Esophagus squamous epithelium (tissue), 4 donors: ENCODE results near the gene SPINT1.

ENCODE experiments used
- POLR2A ChIP-seq, 4 donors: fragments of 450-650 bp; IDR thresholded peaks; one replicate each; pipeline ENCODE4 v1.6.1; 2017; ENCODE audit warnings: antibody characterized with exemption in 4 of 4, mild to moderate bottlenecking in 4 of 4, moderate library complexity in 3 of 4
- TF ChIP-seq, protein P1 (sequence below), 6 experiments: fragments of 450-650 bp in 4 of 6; fragments of 200-600 bp in 2 of 6; sonication (generic) in 2 of 6; IDR thresholded peaks; one replicate each; pipeline ENCODE4 v1.5.1; 2016 to 2019; ENCODE audit warnings: antibody characterized with exemption in 6 of 6, mild to moderate bottlenecking in 4 of 6, moderate library complexity in 4 of 6

DNA sequence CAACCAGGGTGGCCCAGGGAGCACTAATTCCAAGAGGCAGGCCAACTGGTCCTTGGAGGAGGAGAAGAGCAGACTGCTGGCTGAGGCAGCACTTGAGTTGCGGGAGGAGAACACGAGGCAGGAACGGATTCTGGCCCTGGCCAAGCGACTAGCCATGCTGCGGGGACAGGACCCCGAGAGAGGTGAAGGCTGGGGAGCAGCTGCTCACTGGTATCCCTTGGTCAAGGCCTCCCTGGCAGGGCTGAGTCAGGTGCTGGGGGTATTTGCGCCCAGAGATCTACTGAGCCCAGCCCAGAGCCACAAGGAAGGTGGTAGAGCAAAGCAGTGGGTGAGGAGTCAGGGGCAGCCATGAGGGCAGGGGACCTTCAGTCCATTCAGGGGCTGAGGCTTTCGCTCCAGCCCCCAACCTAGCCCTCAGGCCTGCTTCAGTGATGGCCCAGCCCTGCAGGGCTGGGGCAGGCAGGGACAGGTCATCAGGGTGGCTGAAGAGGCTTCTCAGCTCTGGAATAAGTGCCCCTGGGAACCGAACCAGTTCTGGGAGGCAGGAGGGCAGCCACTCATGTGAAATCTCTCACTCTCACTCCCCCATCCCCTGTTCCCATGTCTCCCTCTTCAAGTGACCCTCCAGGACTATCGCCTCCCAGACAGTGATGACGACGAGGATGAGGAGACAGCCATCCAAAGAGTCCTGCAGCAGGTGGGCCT is 31.0 kb upstream of the SPINT1 start:
- no peak for TF ChIP-seq POLR2A (IDR thresholded peaks at IDR 0.05)
- TF ChIP-seq, protein P1, sequence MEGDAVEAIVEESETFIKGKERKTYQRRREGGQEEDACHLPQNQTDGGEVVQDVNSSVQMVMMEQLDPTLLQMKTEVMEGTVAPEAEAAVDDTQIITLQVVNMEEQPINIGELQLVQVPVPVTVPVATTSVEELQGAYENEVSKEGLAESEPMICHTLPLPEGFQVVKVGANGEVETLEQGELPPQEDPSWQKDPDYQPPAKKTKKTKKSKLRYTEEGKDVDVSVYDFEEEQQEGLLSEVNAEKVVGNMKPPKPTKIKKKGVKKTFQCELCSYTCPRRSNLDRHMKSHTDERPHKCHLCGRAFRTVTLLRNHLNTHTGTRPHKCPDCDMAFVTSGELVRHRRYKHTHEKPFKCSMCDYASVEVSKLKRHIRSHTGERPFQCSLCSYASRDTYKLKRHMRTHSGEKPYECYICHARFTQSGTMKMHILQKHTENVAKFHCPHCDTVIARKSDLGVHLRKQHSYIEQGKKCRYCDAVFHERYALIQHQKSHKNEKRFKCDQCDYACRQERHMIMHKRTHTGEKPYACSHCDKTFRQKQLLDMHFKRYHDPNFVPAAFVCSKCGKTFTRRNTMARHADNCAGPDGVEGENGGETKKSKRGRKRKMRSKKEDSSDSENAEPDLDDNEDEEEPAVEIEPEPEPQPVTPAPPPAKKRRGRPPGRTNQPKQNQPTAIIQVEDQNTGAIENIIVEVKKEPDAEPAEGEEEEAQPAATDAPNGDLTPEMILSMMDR (IDR thresholded peaks at IDR 0.05) = no peak
